Fibroblast of the conjunctiva (primary cell): Measurements from ENCODE around the gene IMMP2L.
"Not testable (repeated sequence)": the region's sequence is repeated elsewhere in the genome, so short reads cannot be mapped to it uniquely, and the experiment has no call there.

Source experiments
- DNase-seq: peaks from one replicate; pipeline ENCODE4 v3.0.0-alpha.2; 2010; ENCODE audit warnings: low read depth

Gene IMMP2L

DNA sequence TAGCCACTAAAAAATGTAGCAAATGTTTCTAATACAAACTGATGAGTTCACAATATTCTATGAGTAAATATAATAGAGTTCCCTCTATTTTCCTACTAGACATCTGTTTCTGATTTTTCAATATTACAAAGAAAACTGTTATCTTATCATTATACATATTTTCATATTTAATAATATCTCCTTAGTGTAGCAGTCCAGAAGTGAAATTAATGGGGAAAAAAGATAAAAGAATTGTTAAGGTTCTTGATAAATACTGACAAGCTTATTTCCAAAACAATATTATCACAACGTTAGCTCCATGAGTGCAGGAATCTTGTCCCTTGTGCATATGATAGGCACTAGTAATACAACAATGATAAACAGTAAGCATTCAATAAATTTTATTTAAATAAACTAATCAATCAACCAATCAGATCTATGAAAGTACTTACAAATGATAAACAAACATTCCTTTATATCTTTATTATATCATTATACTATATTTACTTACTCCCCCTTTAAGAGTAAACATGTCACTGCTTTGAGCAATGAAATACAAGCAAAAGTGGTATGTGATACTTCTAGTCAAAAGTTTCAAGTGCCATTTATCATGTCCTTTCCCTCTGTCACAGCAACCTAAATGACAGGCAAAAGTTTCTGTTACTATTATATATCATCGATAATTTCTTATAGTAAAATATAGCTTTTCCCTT, 103.1 kb downstream of the IMMP2L start:
- DNase-seq: no peak

- not testable (repeated sequence) for DNase-seq
These were observed 111.6 kb downstream of the IMMP2L start for GRCh38 chr7:111450705-111451104.

DNA sequence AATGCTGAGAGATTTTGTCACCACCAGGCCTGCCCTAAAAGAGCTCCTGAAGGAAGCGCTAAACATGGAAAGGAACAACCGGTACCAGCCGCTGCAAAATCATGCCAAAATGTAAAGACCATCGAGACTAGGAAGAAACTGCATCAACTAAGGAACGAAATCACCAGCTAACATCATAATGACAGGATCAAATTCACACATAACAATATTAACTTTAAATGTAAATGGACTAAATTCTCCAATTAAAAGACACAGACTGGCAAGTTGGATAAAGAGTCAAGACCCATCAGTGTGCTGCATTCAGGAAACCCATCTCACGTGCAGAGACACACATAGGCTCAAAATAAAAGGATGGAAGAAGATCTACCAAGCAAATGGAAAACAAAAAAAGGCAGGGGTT, 114.8 kb downstream of the IMMP2L start:
- DNase-seq: not testable (repeated sequence)

- no peak for DNase-seq
These were observed 122.3 kb downstream of the IMMP2L start for GRCh38 chr7:111439977-111440376.

- DNase-seq: peak; percentile 26
These were observed 123.7 kb downstream of the IMMP2L start for GRCh38 chr7:111438369-111439289.

DNA sequence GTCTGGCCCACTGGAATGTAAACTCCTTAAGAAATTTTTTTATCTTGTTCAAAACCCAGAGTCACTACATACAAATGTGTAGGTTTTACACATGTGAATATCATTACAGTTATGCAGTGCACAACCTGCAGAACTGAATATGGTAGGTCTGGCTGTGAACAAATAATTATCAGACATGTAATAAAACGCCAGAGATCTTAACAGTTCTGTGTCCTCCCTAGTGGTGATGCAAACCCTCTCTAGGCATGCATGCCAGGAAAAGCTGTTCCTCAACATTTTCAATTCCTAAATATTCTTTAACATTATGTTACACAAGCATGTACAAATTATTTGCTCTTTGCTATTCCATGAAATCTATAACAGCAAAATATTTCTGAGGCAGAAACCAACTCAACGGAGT, 124.6 kb downstream of the IMMP2L start:
- DNase-seq: no peak

GRCh38 chr7:111436608-111437007, 125.7 kb downstream of the IMMP2L start:
- no peak for DNase-seq

- no peak for DNase-seq
These were observed 128.9 kb downstream of the IMMP2L start for GRCh38 chr7:111433426-111433825.

GRCh38 chr7:111429781-111430180, 132.5 kb downstream of the IMMP2L start:
- no peak for DNase-seq

GRCh38 chr7:111424768-111425167, 137.5 kb downstream of the IMMP2L start:
- DNase-seq: no peak

- no peak for DNase-seq
These were observed 147.9 kb downstream of the IMMP2L start for GRCh38 chr7:111414374-111414773.

DNA sequence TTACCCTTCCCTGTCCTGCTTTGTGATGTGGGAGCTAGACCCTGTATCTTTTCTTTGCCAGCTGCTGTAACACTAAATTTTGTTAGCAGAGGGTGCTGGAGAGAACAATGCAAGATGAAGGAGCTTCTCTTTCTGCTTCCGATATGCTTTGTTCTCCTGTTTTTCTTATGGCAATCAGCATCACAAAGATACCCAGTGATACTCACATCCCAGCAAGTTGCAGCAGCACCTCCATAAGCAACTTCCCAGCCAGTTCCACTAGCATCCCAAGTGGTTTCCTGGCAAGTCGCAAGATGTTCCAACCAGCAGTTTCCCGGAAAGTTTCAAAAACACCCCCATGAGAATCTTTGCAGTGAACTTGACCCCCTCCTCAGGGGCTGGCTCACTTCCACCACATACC, 148.6 kb downstream of the IMMP2L start:
- no peak for DNase-seq

DNA sequence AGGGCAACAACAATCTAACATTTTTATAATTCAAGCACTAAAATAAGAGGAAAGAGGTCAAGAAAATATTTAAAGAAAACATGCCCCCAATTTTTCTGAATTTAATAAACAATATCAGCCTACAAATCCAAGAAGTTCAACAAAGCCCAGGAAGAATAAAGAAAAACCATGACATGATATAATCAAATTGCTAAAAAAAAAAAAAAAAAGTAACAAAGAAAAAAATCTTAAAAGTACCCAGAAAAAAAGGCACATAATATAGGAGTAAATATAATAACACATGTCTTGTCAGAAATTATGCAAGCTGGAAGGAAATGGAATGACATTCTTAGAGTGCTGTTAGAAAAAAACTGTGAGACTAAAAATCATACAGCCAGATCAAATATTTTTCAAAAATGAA, 151.4 kb downstream of the IMMP2L start:
- DNase-seq: no peak

DNA sequence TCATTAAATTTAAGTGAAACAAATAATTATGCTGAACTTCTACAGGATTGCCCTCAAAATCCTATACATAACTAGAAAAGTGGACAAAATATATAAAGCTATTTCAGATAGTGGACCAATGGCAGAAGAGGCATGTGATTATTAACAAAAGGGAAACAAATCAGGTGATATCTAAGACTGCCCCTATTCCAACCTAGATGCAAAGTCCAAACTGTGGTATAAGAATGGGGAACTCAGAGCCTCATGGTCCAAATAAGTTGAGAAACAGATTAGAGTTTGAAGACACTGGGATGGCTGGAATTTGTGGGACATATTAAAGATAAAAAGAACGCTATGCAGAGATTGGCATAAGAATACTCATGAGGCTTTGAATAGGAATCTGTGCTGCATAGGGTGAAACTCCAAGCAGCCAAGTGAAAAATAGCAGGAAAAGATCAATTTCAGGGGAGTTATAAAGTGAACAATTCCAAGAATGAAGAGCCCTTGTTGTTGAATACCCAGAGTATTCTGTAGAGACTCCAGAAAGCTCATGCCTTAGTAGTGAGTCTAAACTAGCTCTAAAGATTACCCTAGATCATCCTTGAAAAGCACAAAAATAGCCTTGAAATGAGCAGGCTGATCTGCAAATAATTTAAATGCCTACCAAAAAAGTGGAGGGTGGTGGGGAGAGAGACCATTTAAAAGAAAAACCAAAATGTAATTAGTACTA, 152.4 kb downstream of the IMMP2L start:
- no peak for DNase-seq

GRCh38 chr7:111408724-111409123, 153.6 kb downstream of the IMMP2L start:
- no peak for DNase-seq

DNA sequence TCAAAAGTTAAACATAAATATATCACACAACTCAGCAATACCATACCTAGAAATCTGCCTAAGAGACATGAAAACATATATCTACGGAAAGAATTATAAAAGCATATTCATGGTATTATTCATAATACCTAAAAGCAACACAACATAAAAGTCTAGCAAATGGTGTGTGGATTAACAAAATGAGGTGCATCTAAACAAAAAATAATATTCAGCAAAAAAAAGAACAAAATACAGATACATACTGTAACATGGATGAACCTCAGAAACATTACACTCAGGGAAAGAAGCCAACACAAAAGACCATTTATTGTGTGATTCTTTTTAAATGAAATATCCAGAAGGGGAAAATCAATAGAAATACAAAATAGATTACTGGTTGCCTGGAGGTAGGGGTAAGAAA, 155.0 kb downstream of the IMMP2L start:
- no peak for DNase-seq

DNA sequence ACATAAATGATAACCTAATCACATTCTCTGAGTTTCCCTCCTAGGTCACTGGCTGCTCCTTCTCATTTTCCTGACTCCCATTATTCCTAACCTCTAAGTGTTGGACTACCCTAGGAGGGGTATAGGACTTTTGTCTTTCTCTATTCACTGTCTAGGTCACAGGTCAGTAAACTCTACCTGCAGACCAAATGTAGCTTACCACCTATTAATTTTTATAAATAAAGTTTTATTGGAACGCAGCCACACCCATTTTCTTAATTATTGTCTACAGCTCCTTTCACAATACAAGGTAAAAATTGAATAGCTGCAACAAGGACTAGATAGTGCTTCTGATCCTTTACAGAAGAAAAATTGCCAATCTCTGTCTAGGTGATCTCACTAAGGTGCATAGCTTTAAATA, 156.7 kb downstream of the IMMP2L start:
- no peak for DNase-seq

GRCh38 chr7:111401516-111401915, 160.8 kb downstream of the IMMP2L start:
- DNase-seq: no peak

- no peak for DNase-seq
These were observed 162.2 kb downstream of the IMMP2L start for GRCh38 chr7:111400088-111400487.

GRCh38 chr7:111394891-111395290, 167.4 kb downstream of the IMMP2L start:
- no peak for DNase-seq

DNA sequence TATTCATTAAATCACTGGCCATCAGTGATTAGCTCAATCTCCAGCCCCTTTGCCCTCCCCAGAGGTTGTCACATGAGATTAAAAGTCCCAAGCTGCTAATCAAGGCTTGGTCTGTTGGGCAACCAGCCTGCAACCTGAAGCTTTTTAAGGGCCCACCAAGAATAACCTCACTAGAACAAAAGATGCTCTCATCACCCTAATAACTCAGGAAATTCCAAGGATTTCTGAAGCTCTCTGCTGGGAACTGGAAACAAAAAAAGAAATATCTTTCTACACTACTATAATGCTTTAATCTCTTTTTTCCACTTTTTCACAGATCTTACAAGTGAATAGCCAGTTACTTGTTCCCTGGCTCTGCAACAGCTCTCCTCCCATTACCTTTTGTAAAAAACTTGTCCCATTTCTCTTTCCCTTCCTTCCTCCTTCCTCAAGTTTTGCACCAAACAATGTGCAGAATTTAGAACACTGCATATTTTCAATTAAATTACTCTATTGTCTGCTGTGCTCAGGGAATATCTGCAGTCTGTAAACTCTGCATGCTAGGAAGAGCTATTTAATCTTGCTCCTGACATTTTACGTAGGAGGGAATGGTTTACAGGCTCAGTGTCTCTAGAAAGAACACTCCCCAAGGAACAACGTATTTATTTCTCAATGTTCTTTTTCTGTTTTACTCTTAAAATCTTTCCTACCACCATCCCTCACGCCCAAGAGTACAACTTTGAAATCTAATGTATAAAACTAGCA, 169.1 kb downstream of the IMMP2L start:
- no peak for DNase-seq

DNA sequence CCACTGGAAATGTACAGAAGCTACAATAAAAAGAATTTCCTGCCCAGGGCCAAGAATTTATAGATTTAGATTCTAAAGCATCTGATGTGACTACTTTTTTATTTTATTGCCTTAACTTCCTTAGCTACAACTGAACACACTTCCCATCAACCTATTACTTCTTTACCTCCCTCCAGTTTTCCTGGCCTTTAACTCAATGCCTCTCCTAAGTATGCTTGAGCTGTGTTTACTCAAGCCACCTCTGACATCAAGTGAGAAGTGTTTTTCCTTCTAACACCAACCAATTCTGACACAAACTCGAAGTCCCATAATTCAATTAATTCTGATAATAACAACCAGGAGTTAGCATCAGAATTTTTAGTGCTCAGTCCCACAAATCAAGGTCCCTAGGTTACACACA, 170.0 kb downstream of the IMMP2L start:
- no peak for DNase-seq
